Lower leg skin (tissue), 4 donors: ENCODE results near the gene SLC16A13. TPM values are rescaled to one million over a fixed set of nuclear protein-coding genes. Genes with fewer than 3 reads are reported as not detected.

Experiments
- DNase-seq, 2 donors: peaks; one replicate each; pipeline ENCODE4 v3.0.0-alpha.2; 2019; ENCODE audit warnings: low spot score in 2 of 2
- H3K4me3 ChIP-seq: fragments of 200-600 bp; sonication (generic); 2 replicates; pipeline ENCODE4 v1.5.1; 2017; ENCODE audit warnings: mild to moderate bottlenecking, low read depth; ENCODE audit not compliant: poor library complexity, severe bottlenecking
- POLR2A ChIP-seq, 2 donors: fragments of 450-650 bp; IDR thresholded peaks; one replicate each; pipeline ENCODE4 v1.6.1; 2016 to 2017; ENCODE audit warnings: antibody characterized with exemption in 2 of 2, mild to moderate bottlenecking in 1 of 2, moderate library complexity in 1 of 2
- WGBS, 2 donors: methylation state at CpG; one replicate each; pipeline ENCODE4 v1.1.5; 2018; 5-methylcytosine and 5-hydroxymethylcytosine counted together
- intact Hi-C: fragments of 100-400 bp; cut with DNase I; formaldehyde crosslinking; loops from one replicate; pipeline ENCODE4 v1.15.0; 2023; ENCODE audit warnings: low total_unique reads
- total RNA-seq, 4 donors: library from RNA; depleted of rRNA; stranded (reverse); fragments of >200 nt; gene quantifications; one replicate each; pipeline ENCODE4 v1.1.0, GENCODE V29; 2016
- TF ChIP-seq, protein P1 (sequence below), 3 donors: fragments of 450-650 bp; IDR thresholded peaks; one replicate each; pipeline ENCODE4 v1.5.1; 2016; ENCODE audit warnings: antibody characterized with exemption in 3 of 3, mild to moderate bottlenecking in 3 of 3, moderate library complexity in 2 of 3

Gene SLC16A13
- total RNA-seq, 4 donors from 2014 or later: 1.0 to 5.2 (median 2.6) TPM

DNA sequence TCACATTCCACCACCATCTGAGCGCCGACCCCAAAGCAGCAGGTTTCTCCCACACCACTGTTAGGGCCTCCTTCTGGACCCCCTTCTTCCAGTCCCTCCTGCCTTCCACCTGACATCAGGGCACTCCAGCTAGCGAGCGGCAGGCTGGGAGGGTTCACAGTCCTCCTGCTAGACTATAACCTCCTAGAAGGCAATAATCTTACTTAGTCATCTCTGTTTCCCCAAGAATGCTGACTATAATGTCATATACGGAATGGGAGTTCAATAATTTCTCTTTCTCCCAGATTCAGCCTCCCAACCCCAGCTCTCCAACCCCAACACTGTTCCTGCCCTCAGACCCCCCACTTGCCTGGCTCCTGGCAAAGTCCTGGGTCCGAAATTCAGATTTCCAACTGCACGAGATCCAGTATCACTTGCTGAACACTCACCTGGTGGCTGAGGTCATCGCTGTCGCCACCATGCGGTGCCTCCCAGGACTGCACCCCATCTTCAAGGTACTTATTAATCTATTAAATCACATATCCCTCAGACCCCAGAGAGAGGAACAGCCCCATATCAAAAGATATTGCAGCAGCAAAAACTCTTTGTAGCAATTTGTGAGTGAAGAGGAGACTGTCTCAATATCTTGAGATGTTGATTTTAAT is 34.4 kb upstream of the SLC16A13 start:
- intact Hi-C loops: loop anchor here (5.0 kb wide), 1 partner anchor 159 kb away; no protein-coding TSS in a partner anchor
- peak in 1 of 2 donors; percentile 84 for DNase-seq
- TF ChIP-seq, protein P1, sequence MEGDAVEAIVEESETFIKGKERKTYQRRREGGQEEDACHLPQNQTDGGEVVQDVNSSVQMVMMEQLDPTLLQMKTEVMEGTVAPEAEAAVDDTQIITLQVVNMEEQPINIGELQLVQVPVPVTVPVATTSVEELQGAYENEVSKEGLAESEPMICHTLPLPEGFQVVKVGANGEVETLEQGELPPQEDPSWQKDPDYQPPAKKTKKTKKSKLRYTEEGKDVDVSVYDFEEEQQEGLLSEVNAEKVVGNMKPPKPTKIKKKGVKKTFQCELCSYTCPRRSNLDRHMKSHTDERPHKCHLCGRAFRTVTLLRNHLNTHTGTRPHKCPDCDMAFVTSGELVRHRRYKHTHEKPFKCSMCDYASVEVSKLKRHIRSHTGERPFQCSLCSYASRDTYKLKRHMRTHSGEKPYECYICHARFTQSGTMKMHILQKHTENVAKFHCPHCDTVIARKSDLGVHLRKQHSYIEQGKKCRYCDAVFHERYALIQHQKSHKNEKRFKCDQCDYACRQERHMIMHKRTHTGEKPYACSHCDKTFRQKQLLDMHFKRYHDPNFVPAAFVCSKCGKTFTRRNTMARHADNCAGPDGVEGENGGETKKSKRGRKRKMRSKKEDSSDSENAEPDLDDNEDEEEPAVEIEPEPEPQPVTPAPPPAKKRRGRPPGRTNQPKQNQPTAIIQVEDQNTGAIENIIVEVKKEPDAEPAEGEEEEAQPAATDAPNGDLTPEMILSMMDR (IDR thresholded peaks at IDR 0.05): no peak
- TF ChIP-seq POLR2A (IDR thresholded peaks at IDR 0.05): no peak
- H3K4me3 ChIP-seq: no peak overlapping the region
- 74 to 76% methylated on average over 10 of the region's 10 CpGs for WGBS, 2 donors

DNA sequence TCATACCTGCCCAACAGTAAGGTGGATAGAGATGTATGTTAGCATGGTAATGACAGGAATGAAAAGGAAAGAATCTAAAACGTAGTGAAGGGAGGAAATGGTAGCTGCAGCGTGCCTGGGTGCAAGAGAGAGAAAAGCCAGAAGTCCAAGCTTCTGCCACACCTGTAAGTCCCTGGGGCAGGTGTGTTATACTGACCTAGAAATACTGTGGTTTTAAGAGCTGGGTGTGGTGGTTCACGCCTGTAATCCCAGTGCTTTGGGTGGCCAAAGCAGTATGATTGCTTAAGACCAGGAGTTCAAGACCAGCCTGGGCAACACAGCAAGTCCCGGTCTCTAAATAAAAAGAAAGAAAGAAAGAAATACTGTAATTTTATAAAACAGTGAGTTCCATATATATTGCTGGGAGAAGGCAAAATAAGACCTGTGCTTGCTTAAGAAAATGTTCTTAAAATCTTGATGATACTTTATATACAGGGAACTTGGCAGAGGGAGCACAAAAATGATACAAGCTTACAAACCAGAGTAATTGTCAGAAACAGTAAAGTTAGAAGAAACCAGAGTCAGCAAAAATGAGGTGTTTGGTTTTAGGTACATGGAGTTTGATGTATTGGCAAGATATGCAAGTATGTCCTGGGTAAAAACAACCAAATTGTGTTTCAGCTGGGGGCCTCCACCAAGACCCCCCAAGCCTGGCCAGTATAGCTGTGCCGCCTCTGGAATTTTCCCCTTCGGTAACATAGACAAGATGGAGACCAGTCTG is 33.3 kb upstream of the SLC16A13 start:
- 85 to 87% methylated on average over 6 of the region's 6 CpGs for WGBS, 2 donors

DNA sequence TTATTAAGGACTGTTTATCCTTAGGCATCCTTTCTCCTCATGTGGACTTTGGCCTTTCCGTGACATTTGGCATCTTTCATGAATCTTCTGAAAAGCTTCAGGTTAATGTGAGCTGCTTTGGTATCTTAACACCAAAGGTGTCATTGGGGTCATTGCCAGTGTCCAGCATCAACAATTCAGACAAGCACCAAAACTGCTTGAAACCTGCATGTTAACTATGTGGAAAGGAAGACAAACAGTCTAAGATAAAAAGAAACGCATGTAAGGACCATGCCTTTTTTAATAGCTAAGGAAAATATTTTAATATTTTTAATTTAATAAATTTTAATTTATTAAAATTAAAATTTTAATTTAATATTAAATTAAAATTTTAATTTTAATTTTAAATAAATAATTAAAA is 32.1 kb upstream of the SLC16A13 start:
- H3K4me3 ChIP-seq: no peak overlapping the region
- intact Hi-C loops: loop anchor here (5.0 kb wide), 1 partner anchor 161 kb away; no protein-coding TSS in a partner anchor
- TF ChIP-seq, protein P1 (IDR thresholded peaks at IDR 0.05): no peak
- no peak for TF ChIP-seq POLR2A (IDR thresholded peaks at IDR 0.05)
- no peak for DNase-seq
- WGBS, 2 donors: 92 to 94% methylated on average over 2 of the region's 2 CpGs

More for the DNA sequence above, 33.3 kb upstream of the SLC16A13 start:
- no peak for DNase-seq
- H3K4me3 ChIP-seq: no peak overlapping the region
- intact Hi-C loops: loop anchor here (5.0 kb wide), 1 partner anchor 160 kb away; no protein-coding TSS in a partner anchor
- TF ChIP-seq, protein P1 (IDR thresholded peaks at IDR 0.05): no peak
- no peak for TF ChIP-seq POLR2A (IDR thresholded peaks at IDR 0.05)

DNA sequence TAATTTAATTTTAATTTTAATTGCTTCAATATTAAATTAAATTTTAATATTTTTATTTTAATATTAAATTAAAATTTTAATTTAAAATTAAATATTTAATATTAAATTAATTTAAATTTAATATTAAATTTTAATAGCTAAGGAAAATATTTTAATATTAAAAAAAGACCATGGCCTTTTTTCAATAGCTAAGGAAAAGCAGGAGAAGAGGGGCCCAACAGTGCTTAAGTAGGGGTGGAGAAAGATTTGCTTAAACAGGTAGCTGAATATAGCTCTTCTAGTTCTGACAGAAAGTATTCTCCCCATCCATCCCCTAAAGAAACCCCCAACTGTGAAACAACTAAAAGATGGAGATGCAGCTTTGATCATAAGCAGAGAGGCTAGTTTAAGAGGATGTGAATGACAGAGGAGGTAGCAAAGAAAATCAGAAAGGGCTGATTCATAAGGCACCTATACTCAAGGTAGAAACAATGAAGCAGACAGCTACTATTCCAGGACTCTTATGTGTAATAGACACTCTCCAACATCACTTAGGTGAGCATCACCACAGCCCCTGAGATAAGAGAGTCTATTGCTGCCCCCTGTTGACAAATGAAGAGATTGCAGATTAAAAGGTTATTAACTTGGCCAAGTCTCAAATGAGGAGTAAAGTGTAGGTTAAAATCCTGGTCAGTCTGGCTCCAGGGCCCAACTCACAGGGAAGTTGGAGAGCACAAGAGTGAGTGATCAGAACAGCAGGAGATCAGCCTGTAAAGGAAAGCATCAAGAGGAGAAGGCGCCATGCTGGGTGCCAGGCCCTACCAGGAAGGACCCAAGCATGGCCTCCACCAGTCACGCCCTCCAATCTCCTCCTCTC is 31.2 kb upstream of the SLC16A13 start:
- TF ChIP-seq POLR2A (IDR thresholded peaks at IDR 0.05): no peak
- TF ChIP-seq, protein P1 (IDR thresholded peaks at IDR 0.05): peak in 1 of 3 donors; percentile 53
- WGBS, 2 donors: 89 to 92% methylated on average over 2 of the region's 2 CpGs
- no peak overlapping the region for H3K4me3 ChIP-seq
- DNase-seq: no peak
- intact Hi-C loops: loop anchor here (5.0 kb wide), 2 partner anchors 162 to 342 kb away; no protein-coding TSS in a partner anchor

DNA sequence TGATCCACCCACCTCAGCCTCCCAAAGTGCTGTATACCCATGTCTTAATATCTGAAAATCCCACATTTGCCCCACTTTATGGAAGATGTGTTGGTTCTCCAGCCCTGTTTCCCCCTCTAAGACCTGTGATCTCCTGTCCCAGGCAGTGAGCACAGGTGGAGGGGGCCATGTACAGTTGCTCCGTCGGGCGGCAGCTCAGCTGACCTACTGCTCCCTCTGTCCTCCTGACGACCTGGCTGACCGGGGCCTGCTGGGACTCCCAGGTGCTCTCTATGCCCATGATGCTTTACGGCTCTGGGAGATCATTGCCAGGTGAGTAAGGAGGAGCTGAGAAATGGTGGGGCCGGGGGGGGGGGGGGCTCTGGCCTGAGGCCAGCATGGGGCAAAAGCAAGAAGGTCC is 30.1 kb upstream of the SLC16A13 start:
- no peak for DNase-seq
- WGBS, 2 donors: 80 to 83% methylated on average over 6 of the region's 7 CpGs
- intact Hi-C loops: loop anchor here (2.0 to 5.0 kb wide), 2 partner anchors 93 to 343 kb away; no protein-coding TSS in a partner anchor
- no peak overlapping the region for H3K4me3 ChIP-seq
- TF ChIP-seq, protein P1 (IDR thresholded peaks at IDR 0.05): no peak
- no peak for TF ChIP-seq POLR2A (IDR thresholded peaks at IDR 0.05)
